GM23338 (cell line): ENCODE data around the gene HLA-DPA1.

Experiments used
- EZH2 ChIP-seq: fragments of 200-600 bp; sonication (generic); IDR thresholded peaks from one replicate; pipeline ENCODE4 v1.8.0; 2017; ENCODE audit warnings: antibody characterized with exemption, mild to moderate bottlenecking, low read depth; ENCODE audit not compliant: unreplicated experiment
- TF ChIP-seq, protein P1 (sequence below), 2 experiments: fragments of 200-600 bp in 1 of 2; sonication (generic) in 1 of 2; conservative IDR thresholded peaks; 2 replicates each; pipeline versions ENCODE4 v1.5.1 to v1.6.1; 2016 to 2017; ENCODE audit warnings: antibody characterized with exemption in 2 of 2, low read depth in 2 of 2, mild to moderate bottlenecking in 2 of 2, moderate library complexity in 1 of 2
- TF ChIP-seq, protein P2 (sequence below): IDR thresholded peaks from 2 replicates; pipeline ENCODE4 v1.6.1; 2016; ENCODE audit warnings: antibody characterized with exemption

DNA sequence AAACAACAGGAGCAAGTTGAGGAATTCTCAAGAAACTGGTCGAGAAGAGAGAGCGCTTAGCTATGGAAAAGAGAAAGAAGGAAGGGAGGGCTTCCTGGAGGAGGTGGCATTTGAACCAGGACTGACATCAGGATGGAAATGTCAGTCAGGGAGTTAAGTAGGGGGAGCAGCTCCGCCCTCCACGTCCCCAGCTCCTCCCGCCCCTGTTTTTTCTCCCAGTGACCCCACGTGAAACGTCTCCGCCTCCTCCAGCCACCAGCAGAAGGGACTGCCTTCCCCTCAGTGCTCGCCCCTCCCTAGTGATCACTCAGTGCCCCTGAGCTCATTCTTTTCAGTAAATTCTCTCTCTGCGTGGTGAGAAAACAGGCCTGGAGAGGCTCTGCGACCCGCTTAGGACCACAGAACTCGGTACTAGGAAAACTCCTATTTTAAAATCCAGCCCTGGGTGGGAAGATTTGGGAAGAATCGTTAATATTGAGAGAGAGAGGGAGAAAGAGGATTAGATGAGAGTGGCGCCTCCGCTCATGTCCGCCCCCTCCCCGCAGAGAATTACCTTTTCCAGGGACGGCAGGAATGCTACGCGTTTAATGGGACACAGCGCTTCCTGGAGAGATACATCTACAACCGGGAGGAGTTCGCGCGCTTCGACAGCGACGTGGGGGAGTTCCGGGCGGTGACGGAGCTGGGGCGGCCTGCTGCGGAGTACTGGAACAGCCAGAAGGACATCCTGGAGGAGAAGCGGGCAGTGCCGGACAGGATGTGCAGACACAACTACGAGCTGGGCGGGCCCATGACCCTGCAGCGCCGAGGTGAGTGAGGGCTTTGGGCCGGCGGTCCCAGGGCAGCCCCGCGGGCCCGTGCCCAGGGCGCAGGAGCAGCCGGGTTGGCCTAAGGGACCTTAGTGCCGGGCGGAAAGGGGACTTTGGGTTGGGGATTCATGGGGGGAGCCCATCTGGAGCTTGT lies 7.0 kb upstream of the HLA-DPA1 start:
- TF ChIP-seq, protein P1, sequence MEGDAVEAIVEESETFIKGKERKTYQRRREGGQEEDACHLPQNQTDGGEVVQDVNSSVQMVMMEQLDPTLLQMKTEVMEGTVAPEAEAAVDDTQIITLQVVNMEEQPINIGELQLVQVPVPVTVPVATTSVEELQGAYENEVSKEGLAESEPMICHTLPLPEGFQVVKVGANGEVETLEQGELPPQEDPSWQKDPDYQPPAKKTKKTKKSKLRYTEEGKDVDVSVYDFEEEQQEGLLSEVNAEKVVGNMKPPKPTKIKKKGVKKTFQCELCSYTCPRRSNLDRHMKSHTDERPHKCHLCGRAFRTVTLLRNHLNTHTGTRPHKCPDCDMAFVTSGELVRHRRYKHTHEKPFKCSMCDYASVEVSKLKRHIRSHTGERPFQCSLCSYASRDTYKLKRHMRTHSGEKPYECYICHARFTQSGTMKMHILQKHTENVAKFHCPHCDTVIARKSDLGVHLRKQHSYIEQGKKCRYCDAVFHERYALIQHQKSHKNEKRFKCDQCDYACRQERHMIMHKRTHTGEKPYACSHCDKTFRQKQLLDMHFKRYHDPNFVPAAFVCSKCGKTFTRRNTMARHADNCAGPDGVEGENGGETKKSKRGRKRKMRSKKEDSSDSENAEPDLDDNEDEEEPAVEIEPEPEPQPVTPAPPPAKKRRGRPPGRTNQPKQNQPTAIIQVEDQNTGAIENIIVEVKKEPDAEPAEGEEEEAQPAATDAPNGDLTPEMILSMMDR (conservative IDR thresholded peaks at IDR 0.05; ENCODE audit: low read depth in 2 of 2) = no peak
- TF ChIP-seq, protein P2, sequence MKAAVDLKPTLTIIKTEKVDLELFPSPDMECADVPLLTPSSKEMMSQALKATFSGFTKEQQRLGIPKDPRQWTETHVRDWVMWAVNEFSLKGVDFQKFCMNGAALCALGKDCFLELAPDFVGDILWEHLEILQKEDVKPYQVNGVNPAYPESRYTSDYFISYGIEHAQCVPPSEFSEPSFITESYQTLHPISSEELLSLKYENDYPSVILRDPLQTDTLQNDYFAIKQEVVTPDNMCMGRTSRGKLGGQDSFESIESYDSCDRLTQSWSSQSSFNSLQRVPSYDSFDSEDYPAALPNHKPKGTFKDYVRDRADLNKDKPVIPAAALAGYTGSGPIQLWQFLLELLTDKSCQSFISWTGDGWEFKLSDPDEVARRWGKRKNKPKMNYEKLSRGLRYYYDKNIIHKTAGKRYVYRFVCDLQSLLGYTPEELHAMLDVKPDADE = no peak
- TF ChIP-seq EZH2 = no peak
